ENCODE measurements around the gene ACER2.
A peak's percentile ranks its signal among the peaks of the same experiment; 100 is the strongest.

Gene ACER2

DNA sequence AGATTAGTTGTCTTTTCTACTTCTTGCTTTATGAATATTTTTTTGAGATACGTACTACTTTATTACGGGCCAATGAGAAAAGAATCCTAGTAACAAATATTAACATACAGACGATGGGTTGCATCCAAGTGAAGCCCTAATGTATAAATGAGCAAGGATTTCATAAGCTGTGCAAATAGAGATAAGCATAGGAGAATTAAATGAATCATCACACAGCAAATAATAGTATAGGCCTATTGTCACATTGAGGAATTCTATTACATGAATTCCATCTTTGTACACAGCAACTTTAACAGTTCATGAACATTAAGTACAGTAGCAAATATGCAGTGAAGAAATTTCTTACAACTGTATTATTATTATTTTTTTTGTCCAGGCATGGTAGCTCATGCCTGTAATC, 78.0 kb downstream of the ACER2 start:
- no peak for TF ChIP-seq LEF1 (IDR thresholded peaks at IDR 0.05; ENCODE audit: borderline replicate concordance)
- TF ChIP-seq ELF4 (IDR thresholded peaks at IDR 0.05): no peak
- TF ChIP-seq NFRKB (IDR thresholded peaks at IDR 0.05): no peak
- TF ChIP-seq FOXM1 (IDR thresholded peaks at IDR 0.05; ENCODE audit: borderline replicate concordance): no peak
- POLR2A ChIA-PET: no interaction called here
- CTCF ChIA-PET: interaction anchor here (2.0 kb wide), 1 partner anchor 22 kb away, joined by 9 read pairs; no protein-coding TSS in a partner anchor
- no peak for DNase-seq (ENCODE audit: extremely low spot score)

DNA sequence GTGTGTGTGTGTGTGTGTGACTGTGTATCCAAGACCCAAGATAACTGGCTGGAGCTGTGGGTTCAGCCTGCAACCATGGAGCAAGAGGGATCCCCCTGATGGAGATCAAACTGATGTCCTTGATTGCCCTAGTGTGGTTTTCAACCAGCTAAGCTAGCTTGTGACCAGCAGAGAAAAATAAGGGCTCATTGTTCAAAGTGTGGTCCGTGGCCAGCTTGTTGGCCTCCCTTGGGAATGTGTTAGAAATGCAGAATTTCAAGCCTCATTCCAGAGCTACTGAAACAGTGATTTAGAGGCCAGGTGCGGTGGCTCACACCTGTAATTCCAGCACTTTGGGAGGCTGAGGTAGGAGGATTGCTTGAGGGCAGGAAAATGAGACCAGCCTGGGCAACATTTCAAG, 79.9 kb downstream of the ACER2 start:
- no peak for DNase-seq (ENCODE audit: extremely low spot score)
- ChIA-PET POLR2A (no interaction called here), CTCF (interaction anchor here (0.6 to 2.0 kb wide), 2 partner anchors 9 to 23 kb away, joined by 3 to 9 read pairs; no protein-coding TSS in a partner anchor)
- TF ChIP-seq CTBP1 (IDR thresholded peaks at IDR 0.05; ENCODE audit: borderline replicate concordance) (no peak), L3MBTL2 (conservative IDR thresholded peaks at IDR 0.05) (no peak), ARNT (IDR thresholded peaks at IDR 0.05) (no peak), SP1 (IDR thresholded peaks at IDR 0.05) (no peak), TARDBP (IDR thresholded peaks at IDR 0.05) (no peak), SUZ12 (IDR thresholded peaks at IDR 0.05) (no peak), ZNF384 (IDR thresholded peaks at IDR 0.05) (no peak), FOXK2 (IDR thresholded peaks at IDR 0.05) (no peak)

DNA sequence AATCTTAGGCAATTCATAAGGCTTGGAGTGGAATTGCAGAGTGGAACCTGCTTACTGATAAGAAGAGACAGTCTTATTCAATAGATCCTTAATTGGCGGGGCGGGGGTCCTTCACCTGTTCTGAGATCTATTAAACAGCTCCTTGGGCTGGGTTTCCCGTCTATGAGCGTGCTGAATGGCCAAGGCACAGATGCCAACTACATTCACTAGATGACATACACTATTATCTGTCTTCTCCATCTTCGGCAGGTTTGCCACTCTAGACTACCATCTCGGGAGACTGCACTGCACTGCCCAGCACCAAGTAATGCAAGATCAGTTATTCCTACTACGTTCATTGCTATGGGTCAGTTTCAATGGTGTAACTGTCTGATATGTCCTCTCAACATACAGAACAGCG, 81.5 kb downstream of the ACER2 start:
- DNase-seq (ENCODE audit: extremely low spot score): no peak
- TF ChIP-seq CTBP1 (IDR thresholded peaks at IDR 0.05; ENCODE audit: borderline replicate concordance) (no peak), L3MBTL2 (conservative IDR thresholded peaks at IDR 0.05) (no peak), NFRKB (IDR thresholded peaks at IDR 0.05) (no peak), BHLHE40 (IDR thresholded peaks at IDR 0.05; ENCODE audit: borderline replicate concordance) (no peak), ZNF384 (IDR thresholded peaks at IDR 0.05) (no peak), SUZ12 (IDR thresholded peaks at IDR 0.05) (no peak), FOXK2 (IDR thresholded peaks at IDR 0.05) (no peak), TARDBP (IDR thresholded peaks at IDR 0.05) (no peak), SP1 (IDR thresholded peaks at IDR 0.05) (no peak), PKNOX1 (IDR thresholded peaks at IDR 0.05) (no peak), FOXA1 (IDR thresholded peaks at IDR 0.05) (no peak), ARNT (IDR thresholded peaks at IDR 0.05) (no peak), LEF1 (IDR thresholded peaks at IDR 0.05; ENCODE audit: borderline replicate concordance) (no peak), HDGF (IDR thresholded peaks at IDR 0.05; ENCODE audit: borderline replicate concordance) (no peak), ELF4 (IDR thresholded peaks at IDR 0.05) (no peak), FOXM1 (IDR thresholded peaks at IDR 0.05; ENCODE audit: borderline replicate concordance) (no peak)
- ChIA-PET CTCF (interaction anchor here (0.8 kb wide), 1 partner anchor 147 kb away, joined by 6 read pairs; no protein-coding TSS in a partner anchor), POLR2A (no interaction called here)

DNA sequence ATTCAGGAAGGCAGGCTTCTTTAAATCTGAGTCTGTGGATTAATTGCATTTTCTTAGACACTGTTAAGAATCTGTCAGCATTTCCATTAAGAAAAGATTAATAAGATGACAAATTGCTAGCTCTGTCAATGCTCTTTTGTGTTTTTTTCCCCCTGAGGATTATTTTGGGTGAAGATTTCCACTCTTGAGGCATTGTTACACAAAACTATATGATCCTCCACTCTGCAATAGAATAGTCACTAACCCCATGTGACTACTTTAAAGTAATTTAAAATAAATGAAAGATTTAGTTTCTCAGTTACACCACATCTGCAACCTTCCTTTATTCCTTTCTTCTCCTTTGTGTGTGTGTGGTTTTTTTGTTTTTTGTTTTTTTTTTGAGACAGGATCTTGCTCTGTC, 82.0 kb downstream of the ACER2 start:
- no peak for DNase-seq (ENCODE audit: extremely low spot score)
- ChIA-PET CTCF (interaction anchor here (0.8 kb wide), 1 partner anchor 146 kb away, joined by 6 read pairs; no protein-coding TSS in a partner anchor), POLR2A (no interaction called here)
- TF ChIP-seq ARNT (IDR thresholded peaks at IDR 0.05) (no peak), FOXK2 (IDR thresholded peaks at IDR 0.05) (no peak), HDGF (IDR thresholded peaks at IDR 0.05; ENCODE audit: borderline replicate concordance) (no peak), SUZ12 (IDR thresholded peaks at IDR 0.05) (no peak), BHLHE40 (IDR thresholded peaks at IDR 0.05; ENCODE audit: borderline replicate concordance) (no peak), FOXM1 (IDR thresholded peaks at IDR 0.05; ENCODE audit: borderline replicate concordance) (no peak), LEF1 (IDR thresholded peaks at IDR 0.05; ENCODE audit: borderline replicate concordance) (no peak), SP1 (IDR thresholded peaks at IDR 0.05) (no peak), TARDBP (IDR thresholded peaks at IDR 0.05) (no peak), NFRKB (IDR thresholded peaks at IDR 0.05) (no peak), CTBP1 (IDR thresholded peaks at IDR 0.05; ENCODE audit: borderline replicate concordance) (no peak), ZNF384 (IDR thresholded peaks at IDR 0.05) (no peak)

- ChIA-PET POLR2A (no interaction called here), CTCF (interaction anchor here (0.7 kb wide), 1 partner anchor 28 kb away, joined by 3 read pairs; no protein-coding TSS in a partner anchor)
- no peak for DNase-seq (ENCODE audit: extremely low spot score)
- no peak for TF ChIP-seq SP1 (IDR thresholded peaks at IDR 0.05)
- TF ChIP-seq BHLHE40 (IDR thresholded peaks at IDR 0.05; ENCODE audit: borderline replicate concordance): no peak
- TF ChIP-seq SUZ12 (IDR thresholded peaks at IDR 0.05): no peak
- TF ChIP-seq CTBP1 (IDR thresholded peaks at IDR 0.05; ENCODE audit: borderline replicate concordance): no peak
- TF ChIP-seq LEF1 (IDR thresholded peaks at IDR 0.05; ENCODE audit: borderline replicate concordance): no peak
- no peak for TF ChIP-seq TARDBP (IDR thresholded peaks at IDR 0.05)
- no peak for TF ChIP-seq PKNOX1 (IDR thresholded peaks at IDR 0.05)
- TF ChIP-seq FOXA1 (IDR thresholded peaks at IDR 0.05): no peak
- TF ChIP-seq FOXM1 (IDR thresholded peaks at IDR 0.05; ENCODE audit: borderline replicate concordance): no peak
- TF ChIP-seq NFRKB (IDR thresholded peaks at IDR 0.05): no peak
- TF ChIP-seq ELF4 (IDR thresholded peaks at IDR 0.05): no peak
- no peak for TF ChIP-seq HDGF (IDR thresholded peaks at IDR 0.05; ENCODE audit: borderline replicate concordance)
- TF ChIP-seq ZNF384 (IDR thresholded peaks at IDR 0.05): no peak
- TF ChIP-seq FOXK2 (IDR thresholded peaks at IDR 0.05): no peak
- no peak for TF ChIP-seq L3MBTL2 (conservative IDR thresholded peaks at IDR 0.05)
- TF ChIP-seq ARNT (IDR thresholded peaks at IDR 0.05): no peak
These were observed 84.0 kb downstream of the ACER2 start for GRCh38 chr9:19492775-19493173.

DNA sequence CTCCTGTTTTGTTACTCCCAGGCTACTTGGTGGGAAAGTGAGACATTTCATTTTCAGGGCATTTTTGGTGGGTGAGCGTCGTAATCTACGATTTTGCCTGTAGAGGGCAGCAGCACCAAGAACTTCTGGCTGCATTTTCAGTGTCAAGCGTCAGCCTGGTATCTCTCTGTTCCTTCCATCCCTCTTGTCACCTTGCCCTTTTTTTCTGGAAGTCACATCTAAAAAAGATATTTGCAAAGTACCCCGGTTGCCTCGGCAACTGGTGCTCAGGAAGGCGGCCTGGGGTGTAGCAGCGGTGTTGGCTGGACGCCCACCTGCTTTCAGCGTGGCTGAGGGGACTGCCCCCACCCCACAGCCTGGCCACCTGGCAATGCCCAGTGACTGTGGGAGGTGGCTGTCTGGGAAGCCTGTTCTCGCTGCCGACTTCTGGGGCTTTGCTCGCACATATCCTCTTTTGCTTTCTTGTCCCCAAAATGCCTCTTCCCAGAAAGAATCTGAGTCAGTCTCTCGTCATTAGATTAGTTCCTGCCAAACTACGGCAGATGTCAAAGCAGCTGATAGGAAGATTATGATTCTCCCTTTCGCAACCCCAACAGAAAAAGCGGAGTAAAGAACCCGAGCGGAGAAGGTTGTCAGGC, 84.5 kb downstream of the ACER2 start:
- CTCF ChIA-PET: interaction anchor here (0.7 to 0.8 kb wide), 2 partner anchors 29 kb away, joined by 3 read pairs; no protein-coding TSS in a partner anchor
- POLR2A ChIA-PET: no interaction called here
- DNase-seq (ENCODE audit: extremely low spot score): peak; percentile 78
- TF ChIP-seq LEF1 (IDR thresholded peaks at IDR 0.05; ENCODE audit: borderline replicate concordance) (no peak), FOXM1 (IDR thresholded peaks at IDR 0.05; ENCODE audit: borderline replicate concordance) (no peak), BHLHE40 (IDR thresholded peaks at IDR 0.05; ENCODE audit: borderline replicate concordance) (no peak), FOXK2 (IDR thresholded peaks at IDR 0.05) (no peak), ELF4 (IDR thresholded peaks at IDR 0.05) (no peak), SUZ12 (IDR thresholded peaks at IDR 0.05) (no peak)

Data from HEK293T (cell line).